HepG2 (cell line): ENCODE results near the gene CGREF1. TPM values are rescaled to one million over a fixed set of nuclear protein-coding genes. Genes with fewer than 3 reads are reported as not detected.

Experiments used
- AGO1 ChIP-seq: fragments of 200-400 bp; formaldehyde crosslinking; IDR thresholded peaks from 2 replicates; pipeline ENCODE4 v1.6.1; 2017; ENCODE audit warnings: mild to moderate bottlenecking, low read depth, low read length, moderate library complexity; ENCODE audit not compliant: poor library complexity, severe bottlenecking
- BCL6 ChIP-seq: IDR thresholded peaks from 2 replicates; pipeline ENCODE4 v1.6.1; 2016; ENCODE audit warnings: missing genetic modification reagents, missing compliant biosample characterization
- ISL2 ChIP-seq: sonication (generic); formaldehyde crosslinking; IDR thresholded peaks from 2 replicates; pipeline ENCODE4 v1.5.0; 2020; ENCODE audit warnings: missing genetic modification reagents
- MXD4 ChIP-seq: IDR thresholded peaks from 2 replicates; pipeline ENCODE4 v1.6.1; 2016; ENCODE audit warnings: mild to moderate bottlenecking, missing biosample characterization, missing genetic modification reagents
- NR2F1 ChIP-seq, 2 experiments: fragments of 450-650 bp in 1 of 2; formaldehyde crosslinking in 1 of 2; IDR thresholded peaks; 2 replicates each; pipeline versions ENCODE4 v1.5.0 to v1.6.1; 2016 to 2020; ENCODE audit warnings: mild to moderate bottlenecking in 1 of 2, missing compliant biosample characterization in 1 of 2, missing genetic modification reagents in 1 of 2, moderate library complexity in 1 of 2
- PHF8 ChIP-seq: sonication (generic); formaldehyde crosslinking; IDR thresholded peaks from 2 replicates; pipeline ENCODE4 v1.5.0; 2020; ENCODE audit warnings: missing genetic modification reagents
- RBM22 ChIP-seq: fragments of 200-400 bp; formaldehyde crosslinking; optimal IDR thresholded peaks from 2 replicates; pipeline ENCODE3; 2017; ENCODE audit warnings: mild to moderate bottlenecking, low read length, moderate library complexity
- SATB2 ChIP-seq: sonication (generic); formaldehyde crosslinking; IDR thresholded peaks from 2 replicates; pipeline ENCODE4 v1.5.0; 2020; ENCODE audit warnings: missing genetic modification reagents
- YEATS4 ChIP-seq: sonication (generic); formaldehyde crosslinking; IDR thresholded peaks from 2 replicates; pipeline ENCODE4 v1.4.0; 2020; ENCODE audit warnings: missing genetic modification reagents, borderline replicate concordance
- ZEB1 ChIP-seq: IDR thresholded peaks from 2 replicates; pipeline ENCODE4 v1.6.1; 2012; ENCODE audit warnings: mild to moderate bottlenecking, low read depth, inconsistent platforms; ENCODE audit not compliant: insufficient replicate concordance
- ZNF20 ChIP-seq: sonication (generic); formaldehyde crosslinking; IDR thresholded peaks from 2 replicates; pipeline ENCODE4 v1.4.0; 2020; ENCODE audit warnings: mild to moderate bottlenecking, moderate library complexity, missing genetic modification reagents
- ZNF343 ChIP-seq: sonication (generic); formaldehyde crosslinking; IDR thresholded peaks from 2 replicates; pipeline ENCODE4 v1.4.0; 2020; ENCODE audit warnings: mild to moderate bottlenecking, missing genetic modification reagents
- ZNF44 ChIP-seq: sonication (generic); formaldehyde crosslinking; IDR thresholded peaks from 2 replicates; pipeline ENCODE4 v1.5.1; 2020; ENCODE audit warnings: mild to moderate bottlenecking, missing genetic modification reagents
- ZNF644 ChIP-seq: IDR thresholded peaks from 2 replicates; pipeline ENCODE4 v1.6.1; 2016; ENCODE audit warnings: low read depth
- polyA plus RNA-seq, 8 experiments: library from polyadenylated mRNA; depleted of rRNA in 3 of 8; stranded (reverse) in 7 of 8; unstranded in 1 of 8; fragments of >200 nt; fragmentation: Illumina TruSeq in 4 of 8; extraction: Trizol in 4 of 8; gene quantifications; 2 replicates each; pipeline versions ENCODE4 v1.2.1 to v1.2.3, GENCODE V29; 2011 to 2016; ENCODE audit warnings: low read depth in 4 of 8, missing spikeins in 1 of 8, mixed read lengths in 1 of 8; ENCODE audit not compliant: insufficient read depth in 1 of 8
- total RNA-seq, 5 experiments: library from RNA; depleted of rRNA; stranded (reverse); fragments of >200 nt; fragmentation: Illumina TruSeq; extraction: Trizol; gene quantifications; 2 replicates each; pipeline ENCODE4 v1.2.3, GENCODE V29; 2016; ENCODE audit warnings: low read depth in 1 of 5
- TF ChIP-seq, protein P1 (sequence below): IDR thresholded peaks from 2 replicates; pipeline ENCODE4 v1.6.1; 2016; ENCODE audit warnings: low read depth
- TF ChIP-seq, protein P2 (sequence below): sonication (generic); formaldehyde crosslinking; IDR thresholded peaks from 2 replicates; pipeline ENCODE4 v1.8.1; 2023; ENCODE audit warnings: missing genetic modification reagents, inconsistent platforms, borderline replicate concordance
- TF ChIP-seq, protein P3 (sequence below): sonication (generic); formaldehyde crosslinking; IDR thresholded peaks from 2 replicates; pipeline ENCODE4 v1.5.0; 2020; ENCODE audit warnings: missing genetic modification reagents
- TF ChIP-seq, protein P4 (sequence below): IDR thresholded peaks from 2 replicates; pipeline ENCODE4 v1.6.1; 2016; ENCODE audit warnings: low read depth, borderline replicate concordance
- TF ChIP-seq, protein P5 (sequence below): sonication (generic); formaldehyde crosslinking; IDR thresholded peaks from 2 replicates; pipeline ENCODE4 v1.4.0; 2020; ENCODE audit warnings: missing genetic modification reagents

The CGREF1 gene
- total and polyA plus RNA-seq, 2 of the 13 experiments (the other 11 are each of a cell fraction or from before 2014, with no cell fraction given), result 13.9 to 23.4 TPM

DNA sequence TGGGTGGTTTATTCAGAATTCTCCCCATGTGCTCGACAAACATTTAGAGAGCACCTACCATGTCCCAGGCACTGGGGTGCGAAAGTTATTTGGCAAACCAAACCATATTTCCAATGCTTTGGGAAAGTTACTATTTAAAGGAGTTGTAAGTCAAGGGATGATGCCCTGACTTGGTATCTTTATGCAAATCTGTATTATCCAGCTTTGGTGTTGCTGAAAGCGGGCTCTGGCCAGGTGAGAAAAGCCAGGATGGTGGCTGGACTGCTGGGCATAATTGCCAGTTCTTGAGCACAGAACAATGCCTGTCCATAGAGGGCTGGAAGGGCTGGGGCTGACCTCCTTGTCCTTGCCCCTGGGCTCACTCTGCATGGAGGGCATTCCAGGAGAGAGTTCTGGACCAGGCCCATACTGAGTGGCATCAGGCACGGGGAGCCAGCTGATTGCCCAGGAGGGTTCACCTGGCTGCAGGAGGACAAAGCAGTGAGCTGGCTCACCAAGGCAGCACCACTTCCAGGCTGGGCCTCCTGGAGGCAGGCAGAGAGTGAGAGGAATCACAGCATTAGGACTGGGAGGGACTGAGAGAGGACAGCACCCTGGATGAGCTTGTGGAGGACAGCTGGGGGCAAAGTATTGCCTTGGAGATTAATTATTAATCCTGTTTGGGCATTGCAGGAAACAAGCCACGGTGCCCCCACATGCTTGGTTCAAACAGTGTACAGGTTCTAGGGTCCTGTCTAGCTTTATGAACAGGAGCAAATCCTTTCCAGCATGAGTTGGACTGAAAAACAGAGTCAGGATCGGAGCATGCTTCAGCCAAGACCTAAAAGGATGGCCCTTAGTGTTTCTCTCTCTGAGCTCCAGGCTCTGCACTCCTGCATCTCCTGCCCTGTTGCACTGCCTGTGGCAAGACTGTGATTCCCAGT lies 25.2 kb downstream of the CGREF1 start (continued):
- TF ChIP-seq, protein P1, sequence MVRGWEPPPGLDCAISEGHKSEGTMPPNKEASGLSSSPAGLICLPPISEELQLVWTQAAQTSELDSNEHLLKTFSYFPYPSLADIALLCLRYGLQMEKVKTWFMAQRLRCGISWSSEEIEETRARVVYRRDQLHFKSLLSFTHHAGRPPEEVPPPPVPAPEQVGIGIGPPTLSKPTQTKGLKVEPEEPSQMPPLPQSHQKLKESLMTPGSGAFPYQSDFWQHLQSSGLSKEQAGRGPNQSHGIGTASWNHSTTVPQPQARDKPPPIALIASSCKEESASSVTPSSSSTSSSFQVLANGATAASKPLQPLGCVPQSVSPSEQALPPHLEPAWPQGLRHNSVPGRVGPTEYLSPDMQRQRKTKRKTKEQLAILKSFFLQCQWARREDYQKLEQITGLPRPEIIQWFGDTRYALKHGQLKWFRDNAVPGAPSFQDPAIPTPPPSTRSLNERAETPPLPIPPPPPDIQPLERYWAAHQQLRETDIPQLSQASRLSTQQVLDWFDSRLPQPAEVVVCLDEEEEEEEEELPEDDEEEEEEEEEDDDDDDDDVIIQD (CRISPR knock-in tag), result peak; percentile 70; the same call in 1 of the 2 replicates
- TF ChIP-seq, protein P2, sequence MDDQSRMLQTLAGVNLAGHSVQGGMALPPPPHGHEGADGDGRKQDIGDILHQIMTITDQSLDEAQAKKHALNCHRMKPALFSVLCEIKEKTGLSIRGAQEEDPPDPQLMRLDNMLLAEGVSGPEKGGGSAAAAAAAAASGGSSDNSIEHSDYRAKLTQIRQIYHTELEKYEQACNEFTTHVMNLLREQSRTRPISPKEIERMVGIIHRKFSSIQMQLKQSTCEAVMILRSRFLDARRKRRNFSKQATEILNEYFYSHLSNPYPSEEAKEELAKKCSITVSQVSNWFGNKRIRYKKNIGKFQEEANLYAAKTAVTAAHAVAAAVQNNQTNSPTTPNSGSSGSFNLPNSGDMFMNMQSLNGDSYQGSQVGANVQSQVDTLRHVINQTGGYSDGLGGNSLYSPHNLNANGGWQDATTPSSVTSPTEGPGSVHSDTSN, result no peak
- TF ChIP-seq, protein P3, sequence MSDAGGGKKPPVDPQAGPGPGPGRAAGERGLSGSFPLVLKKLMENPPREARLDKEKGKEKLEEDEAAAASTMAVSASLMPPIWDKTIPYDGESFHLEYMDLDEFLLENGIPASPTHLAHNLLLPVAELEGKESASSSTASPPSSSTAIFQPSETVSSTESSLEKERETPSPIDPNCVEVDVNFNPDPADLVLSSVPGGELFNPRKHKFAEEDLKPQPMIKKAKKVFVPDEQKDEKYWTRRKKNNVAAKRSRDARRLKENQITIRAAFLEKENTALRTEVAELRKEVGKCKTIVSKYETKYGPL, result no peak
- no peak for TF ChIP-seq ZNF20
- no peak for TF ChIP-seq NR2F1 (CRISPR knock-in tag; IDR thresholded peaks at IDR 0.05)
- peak; percentile 78 for TF ChIP-seq YEATS4 (CRISPR knock-in tag)
- no peak for TF ChIP-seq SATB2 (CRISPR knock-in tag)
- TF ChIP-seq, protein P4, sequence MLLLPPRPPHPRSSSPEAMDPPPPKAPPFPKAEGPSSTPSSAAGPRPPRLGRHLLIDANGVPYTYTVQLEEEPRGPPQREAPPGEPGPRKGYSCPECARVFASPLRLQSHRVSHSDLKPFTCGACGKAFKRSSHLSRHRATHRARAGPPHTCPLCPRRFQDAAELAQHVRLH (CRISPR knock-in tag), result peak; percentile 74; the same call in 1 of the 2 replicates
- TF ChIP-seq, protein P5, sequence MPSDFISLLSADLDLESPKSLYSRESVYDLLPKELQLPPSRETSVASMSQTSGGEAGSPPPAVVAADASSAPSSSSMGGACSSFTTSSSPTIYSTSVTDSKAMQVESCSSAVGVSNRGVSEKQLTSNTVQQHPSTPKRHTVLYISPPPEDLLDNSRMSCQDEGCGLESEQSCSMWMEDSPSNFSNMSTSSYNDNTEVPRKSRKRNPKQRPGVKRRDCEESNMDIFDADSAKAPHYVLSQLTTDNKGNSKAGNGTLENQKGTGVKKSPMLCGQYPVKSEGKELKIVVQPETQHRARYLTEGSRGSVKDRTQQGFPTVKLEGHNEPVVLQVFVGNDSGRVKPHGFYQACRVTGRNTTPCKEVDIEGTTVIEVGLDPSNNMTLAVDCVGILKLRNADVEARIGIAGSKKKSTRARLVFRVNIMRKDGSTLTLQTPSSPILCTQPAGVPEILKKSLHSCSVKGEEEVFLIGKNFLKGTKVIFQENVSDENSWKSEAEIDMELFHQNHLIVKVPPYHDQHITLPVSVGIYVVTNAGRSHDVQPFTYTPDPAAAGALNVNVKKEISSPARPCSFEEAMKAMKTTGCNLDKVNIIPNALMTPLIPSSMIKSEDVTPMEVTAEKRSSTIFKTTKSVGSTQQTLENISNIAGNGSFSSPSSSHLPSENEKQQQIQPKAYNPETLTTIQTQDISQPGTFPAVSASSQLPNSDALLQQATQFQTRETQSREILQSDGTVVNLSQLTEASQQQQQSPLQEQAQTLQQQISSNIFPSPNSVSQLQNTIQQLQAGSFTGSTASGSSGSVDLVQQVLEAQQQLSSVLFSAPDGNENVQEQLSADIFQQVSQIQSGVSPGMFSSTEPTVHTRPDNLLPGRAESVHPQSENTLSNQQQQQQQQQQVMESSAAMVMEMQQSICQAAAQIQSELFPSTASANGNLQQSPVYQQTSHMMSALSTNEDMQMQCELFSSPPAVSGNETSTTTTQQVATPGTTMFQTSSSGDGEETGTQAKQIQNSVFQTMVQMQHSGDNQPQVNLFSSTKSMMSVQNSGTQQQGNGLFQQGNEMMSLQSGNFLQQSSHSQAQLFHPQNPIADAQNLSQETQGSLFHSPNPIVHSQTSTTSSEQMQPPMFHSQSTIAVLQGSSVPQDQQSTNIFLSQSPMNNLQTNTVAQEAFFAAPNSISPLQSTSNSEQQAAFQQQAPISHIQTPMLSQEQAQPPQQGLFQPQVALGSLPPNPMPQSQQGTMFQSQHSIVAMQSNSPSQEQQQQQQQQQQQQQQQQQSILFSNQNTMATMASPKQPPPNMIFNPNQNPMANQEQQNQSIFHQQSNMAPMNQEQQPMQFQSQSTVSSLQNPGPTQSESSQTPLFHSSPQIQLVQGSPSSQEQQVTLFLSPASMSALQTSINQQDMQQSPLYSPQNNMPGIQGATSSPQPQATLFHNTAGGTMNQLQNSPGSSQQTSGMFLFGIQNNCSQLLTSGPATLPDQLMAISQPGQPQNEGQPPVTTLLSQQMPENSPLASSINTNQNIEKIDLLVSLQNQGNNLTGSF (CRISPR knock-in tag), result no peak
- peak; percentile 88 for TF ChIP-seq ZNF644 (CRISPR knock-in tag)
- TF ChIP-seq ZEB1, result no peak
- no peak for TF ChIP-seq AGO1
- peak; percentile 65; the same call in 1 of the 2 replicates for TF ChIP-seq MXD4 (CRISPR knock-in tag)
- no peak for TF ChIP-seq RBM22
- peak; percentile 55 for TF ChIP-seq PHF8 (CRISPR knock-in tag)
- peak; percentile 86 for TF ChIP-seq ISL2
- peak; percentile 48 for TF ChIP-seq BCL6 (CRISPR knock-in tag)
- no peak for TF ChIP-seq ZNF44 (CRISPR knock-in tag)
- TF ChIP-seq ZNF343 (CRISPR knock-in tag), result peak; percentile 71; the same call in 1 of the 2 replicates
